ENCODE results near the gene CLPTM1.

CLPTM1 gene

GRCh38 chr19:45041125-45041524, 85.9 kb downstream of the CLPTM1 start:
- Histone ChIP-seq H3K9ac (ENCODE audit: low read depth, low read length) (no peak overlapping the region), H3K4me2 (ENCODE audit: low read length) (no peak overlapping the region), H3K36me3 (ENCODE audit: insufficient read depth, low read length) (peaks cover 50% of the 10 kb centered on the region), H3K4me1 (ENCODE audit: control insufficient read depth, insufficient read depth, low read length) (peaks cover 12% of the 10 kb centered on the region), H3K4me3 (ENCODE audit: low read length) (no peak overlapping the region), H3K27me3 (ENCODE audit: control insufficient read depth, insufficient read depth, low read length) (no peaks in the 10 kb centered on the region), H3K9me3 (replicated peaks; ENCODE audit: low read length) (no peaks in the 10 kb centered on the region)
